Esophagus muscularis mucosa (tissue), 4 donors: Measurements from ENCODE around the gene MAP1LC3B2.

Source experiments
- CTCF ChIP-seq, 3 experiments: fragments of 200-600 bp in 2 of 3; fragments of 450-650 bp in 1 of 3; sonication (generic) in 2 of 3; IDR thresholded peaks; one replicate each; pipeline ENCODE4 v1.5.1; 2017 to 2019; ENCODE audit warnings: antibody characterized with exemption in 3 of 3, mild to moderate bottlenecking in 2 of 3, moderate library complexity in 1 of 3
- EP300 ChIP-seq: sonication (generic); formaldehyde crosslinking; IDR thresholded peaks from one replicate; pipeline ENCODE4 v1.6.1; 2017; ENCODE audit warnings: antibody characterized with exemption
- POLR2A ChIP-seq: fragments of 450-650 bp; IDR thresholded peaks from one replicate; pipeline ENCODE4 v1.6.1; 2017; ENCODE audit warnings: antibody characterized with exemption, moderate library complexity, mild to moderate bottlenecking, low read depth
- POLR2AphosphoS5 ChIP-seq, 2 donors: sonication (generic); formaldehyde crosslinking; IDR thresholded peaks; one replicate each; pipeline ENCODE4 v1.6.1; 2017; ENCODE audit warnings: antibody characterized with exemption in 2 of 2

- TF ChIP-seq CTCF (IDR thresholded peaks at IDR 0.05) (no peak), POLR2AphosphoS5 (IDR thresholded peaks at IDR 0.05) (no peak), POLR2A (no peak), EP300 (no peak)
Observed at GRCh38 chr12:116573776-116574175, 14.6 kb downstream of the MAP1LC3B2 start.
